NCI-H1105 treated with DMSO at 0.1 percent for 48 hours (cell line): Measurements from ENCODE around the gene IDS.
"Not testable (repeated sequence)": the region's sequence is repeated elsewhere in the genome, so short reads cannot be mapped to it uniquely, and the experiment has no call there.

Source experiments
- DNase-seq: peaks from one replicate; lab custom pipeline; 2025; lab: John Stamatoyannopoulos, UW

Gene IDS

DNA sequence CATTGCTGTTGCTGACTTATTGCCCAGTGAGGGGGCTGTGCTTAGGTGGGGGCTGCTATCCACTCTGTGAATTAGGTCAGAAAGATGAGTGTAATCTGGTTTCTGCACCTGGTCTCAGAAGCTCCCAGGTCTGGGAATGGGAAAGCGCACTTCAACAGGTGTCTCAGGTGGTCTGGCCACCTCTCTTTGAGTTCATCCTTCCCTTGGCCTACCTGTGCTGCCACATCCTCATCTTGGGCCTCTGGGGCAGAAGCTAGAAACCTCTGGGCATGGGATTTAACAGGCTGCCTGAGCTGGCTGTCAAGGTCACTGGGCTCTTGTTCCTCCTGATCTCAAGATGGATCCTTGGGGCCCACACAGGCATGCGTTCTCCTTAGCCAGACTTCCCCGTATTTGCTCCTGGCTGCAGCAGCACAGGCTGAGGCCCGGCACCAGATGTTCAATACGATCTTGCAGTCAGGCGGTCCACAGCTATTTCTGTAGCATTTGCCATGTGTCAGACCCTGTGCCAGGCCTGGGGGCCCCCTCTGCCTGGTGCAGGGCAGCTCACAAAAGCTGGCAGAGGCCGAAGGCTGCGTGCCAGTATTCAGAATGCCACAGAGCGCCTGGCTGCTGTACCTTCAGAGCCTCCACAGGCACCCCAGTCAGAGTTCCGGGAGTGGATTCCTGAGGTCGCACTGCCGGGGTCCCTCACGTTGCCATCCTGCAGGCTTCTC, 21.4 kb upstream of the IDS start:
- DNase-seq: not testable (repeated sequence)

DNA sequence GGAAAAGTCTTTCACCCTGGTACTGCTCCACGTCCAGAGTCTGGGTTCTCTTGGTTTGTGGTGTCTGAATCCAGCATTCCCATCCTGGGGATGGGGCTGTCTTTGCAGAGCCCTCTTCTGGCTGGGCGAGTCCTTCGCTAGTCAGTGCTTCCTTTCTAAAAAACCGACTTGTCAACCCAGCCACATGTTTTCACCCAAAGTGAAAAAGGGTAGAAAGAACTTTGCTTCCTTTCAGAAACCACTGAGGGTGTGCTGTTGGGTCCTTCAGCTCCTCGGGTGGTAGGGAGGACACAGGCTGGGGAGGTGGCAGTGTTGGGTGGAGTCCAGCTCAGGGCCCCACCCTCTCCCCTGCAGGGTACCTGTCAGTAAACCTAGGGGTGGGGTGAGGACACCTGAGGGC, 20.8 kb upstream of the IDS start:
- DNase-seq: peak; percentile 16

DNA sequence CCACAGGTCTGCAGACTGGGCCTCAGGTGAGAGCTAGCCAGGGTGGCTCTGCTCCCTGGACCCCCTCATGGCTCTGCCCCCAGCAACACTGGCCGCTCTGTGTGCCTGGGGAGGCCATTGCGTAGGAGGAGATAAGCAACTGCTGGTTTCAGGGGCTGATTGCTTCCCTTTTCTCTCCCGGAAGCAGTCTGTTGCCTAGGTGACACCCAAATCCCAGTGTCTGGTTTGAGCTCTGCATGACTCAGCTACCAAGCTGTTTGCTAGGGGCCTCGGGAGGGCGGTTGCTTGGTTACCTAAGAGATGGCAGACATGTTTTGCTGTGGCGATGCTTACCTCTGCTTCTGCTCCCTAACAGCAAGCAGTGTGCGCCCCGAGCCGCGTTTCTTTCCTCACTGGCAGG, 20.3 kb upstream of the IDS start:
- peak; percentile 70 for DNase-seq

DNA sequence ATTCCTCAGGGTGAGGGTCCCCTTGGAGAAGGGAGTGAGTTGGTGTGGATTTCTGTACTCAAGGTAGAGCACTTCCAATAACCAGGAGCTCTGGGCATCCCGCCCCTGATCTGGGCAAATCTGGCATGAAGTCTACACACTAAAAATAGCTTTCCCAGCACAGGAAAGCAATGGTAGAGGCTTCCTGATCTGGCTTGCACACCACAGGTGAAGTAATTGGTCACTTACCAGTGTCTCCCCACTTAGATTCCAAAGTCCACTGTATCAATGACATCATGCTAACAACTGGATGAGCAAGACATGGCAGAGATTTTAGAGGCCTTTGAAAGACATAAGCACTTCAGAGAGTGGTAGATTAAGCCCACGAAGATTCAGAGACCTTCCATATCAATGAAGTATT, 17.8 kb upstream of the IDS start:
- DNase-seq: no peak

DNA sequence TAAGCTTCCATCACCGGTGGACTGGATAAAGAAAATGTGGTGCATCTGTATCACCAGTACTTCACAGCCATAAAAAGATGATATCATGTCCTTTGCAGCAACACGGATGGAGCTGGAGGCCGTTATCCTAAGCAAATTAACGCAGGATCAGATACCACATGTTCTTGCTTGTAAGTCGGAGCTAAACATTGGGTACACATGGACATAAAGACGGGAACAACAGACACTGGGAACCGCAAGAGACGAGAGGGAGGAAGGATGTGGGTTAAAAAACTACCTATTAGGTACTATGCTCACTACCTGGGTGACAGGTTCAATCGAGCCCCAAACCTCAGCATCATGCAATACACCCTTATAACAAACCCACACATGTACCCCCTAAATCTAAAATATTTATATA, 16.3 kb upstream of the IDS start:
- DNase-seq: no peak

DNA sequence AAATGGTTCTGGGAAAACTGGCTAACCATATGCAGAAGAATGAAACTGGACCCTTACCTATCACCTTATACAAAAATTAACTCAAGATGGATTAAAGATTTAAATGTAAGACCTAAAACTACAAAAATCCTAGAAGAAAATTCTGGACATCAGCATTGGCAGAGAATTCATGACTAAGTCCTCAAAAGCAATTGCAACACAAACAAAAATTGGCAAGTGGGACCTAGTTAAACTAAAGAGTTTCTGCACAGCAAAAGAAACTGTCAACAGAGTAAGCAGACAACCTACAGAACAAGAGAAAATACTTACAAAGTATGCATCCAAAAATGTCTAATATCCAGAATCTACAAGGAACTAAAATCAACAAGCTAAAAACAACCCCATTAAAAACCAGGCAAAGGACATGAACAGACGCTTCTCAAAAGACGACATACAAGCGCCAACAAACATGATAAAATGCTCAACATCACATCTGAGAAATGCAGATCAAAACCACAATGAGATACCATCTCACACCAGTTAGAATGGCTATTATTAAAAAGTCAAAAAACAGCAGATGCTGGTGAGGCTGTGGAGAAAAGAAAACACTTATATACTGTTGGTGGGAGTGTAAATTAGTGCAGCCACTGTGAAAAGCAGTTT, 15.7 kb upstream of the IDS start:
- DNase-seq: not testable (repeated sequence)

DNA sequence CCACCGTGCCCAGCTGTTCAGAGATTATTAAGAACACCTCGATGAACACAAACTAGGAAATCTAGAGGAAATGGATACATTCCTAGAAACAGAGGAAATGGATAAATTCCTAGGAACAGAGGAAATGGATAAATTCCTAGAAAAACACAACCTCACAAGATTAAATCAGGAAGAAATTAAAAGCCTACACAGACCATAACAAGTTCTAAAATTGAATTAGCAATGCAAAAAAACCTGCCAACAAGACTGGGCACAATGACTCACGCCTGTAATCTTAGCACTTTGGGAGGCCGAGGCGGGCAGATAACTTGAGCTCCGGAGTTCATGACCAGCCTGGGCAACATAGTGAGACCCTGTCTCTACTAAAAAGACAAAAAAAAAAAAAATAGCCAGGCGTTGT, 13.1 kb upstream of the IDS start:
- DNase-seq: no peak

DNA sequence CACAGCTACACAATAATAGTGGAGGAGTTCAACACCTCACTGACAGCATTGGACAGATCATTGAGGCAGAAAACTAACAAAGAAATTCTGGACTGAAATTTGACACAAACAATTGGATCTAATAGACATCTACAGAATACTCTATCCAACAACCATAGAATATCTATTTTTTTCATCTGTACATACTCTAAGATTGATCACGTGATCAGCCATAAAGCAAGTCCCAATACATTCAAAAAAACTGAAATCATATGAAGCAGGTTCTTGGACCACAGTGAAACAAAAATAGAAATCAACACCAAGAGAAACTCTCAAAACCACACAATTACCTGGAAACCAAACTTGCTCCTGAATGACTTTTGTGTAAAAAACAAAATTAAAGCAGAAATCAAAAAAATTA, 12.2 kb upstream of the IDS start:
- no peak for DNase-seq

DNA sequence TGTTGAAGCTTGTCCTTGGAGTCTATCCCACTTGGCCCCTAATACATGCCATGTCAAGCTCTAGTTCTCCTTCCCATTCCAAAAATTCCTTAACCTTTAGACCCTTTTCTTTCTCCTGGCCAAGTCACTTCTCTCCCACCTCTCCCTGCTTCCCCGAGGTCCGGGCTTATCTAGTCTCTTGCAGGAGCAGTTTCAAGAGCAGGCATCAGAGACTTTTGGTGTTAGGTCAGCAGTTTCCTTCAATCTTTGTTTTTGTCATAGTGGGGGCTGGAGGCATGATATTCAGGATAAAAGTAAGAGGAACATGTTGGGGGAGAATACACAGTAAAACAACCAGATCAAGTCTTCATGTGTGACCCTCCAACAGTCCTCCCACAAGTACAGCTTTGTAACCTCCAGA, 11.5 kb upstream of the IDS start:
- DNase-seq: no peak

DNA sequence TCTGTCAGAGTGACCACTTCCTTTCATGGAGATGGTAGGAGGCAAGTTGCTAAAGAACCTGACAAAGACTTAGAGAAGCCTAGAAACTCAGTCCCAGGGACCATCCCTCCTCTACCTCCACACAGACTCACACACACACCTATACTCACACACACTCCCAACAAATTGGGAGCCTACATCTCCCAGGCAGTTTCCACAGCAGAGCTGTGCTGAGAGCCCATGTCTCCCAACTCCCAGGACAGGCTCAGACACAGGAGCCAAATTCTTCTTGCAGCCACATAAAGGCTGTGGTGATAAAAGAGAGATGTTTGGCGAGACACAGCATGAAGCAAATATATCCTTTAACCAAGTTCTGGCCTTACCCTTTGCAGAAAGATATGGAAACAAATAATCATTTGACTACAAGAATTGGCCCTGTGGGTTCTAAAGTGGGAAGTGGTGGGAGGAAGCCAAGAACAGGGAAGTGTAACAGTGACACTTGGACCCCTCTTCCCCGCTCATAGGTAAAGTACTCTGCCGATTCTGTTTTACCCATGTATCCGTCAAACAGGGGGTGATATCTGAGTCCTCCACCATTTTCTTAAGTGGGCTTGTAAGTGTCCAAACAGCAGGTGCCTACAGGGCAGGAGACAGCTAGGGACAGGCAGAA, 11.0 kb upstream of the IDS start:
- no peak for DNase-seq

DNA sequence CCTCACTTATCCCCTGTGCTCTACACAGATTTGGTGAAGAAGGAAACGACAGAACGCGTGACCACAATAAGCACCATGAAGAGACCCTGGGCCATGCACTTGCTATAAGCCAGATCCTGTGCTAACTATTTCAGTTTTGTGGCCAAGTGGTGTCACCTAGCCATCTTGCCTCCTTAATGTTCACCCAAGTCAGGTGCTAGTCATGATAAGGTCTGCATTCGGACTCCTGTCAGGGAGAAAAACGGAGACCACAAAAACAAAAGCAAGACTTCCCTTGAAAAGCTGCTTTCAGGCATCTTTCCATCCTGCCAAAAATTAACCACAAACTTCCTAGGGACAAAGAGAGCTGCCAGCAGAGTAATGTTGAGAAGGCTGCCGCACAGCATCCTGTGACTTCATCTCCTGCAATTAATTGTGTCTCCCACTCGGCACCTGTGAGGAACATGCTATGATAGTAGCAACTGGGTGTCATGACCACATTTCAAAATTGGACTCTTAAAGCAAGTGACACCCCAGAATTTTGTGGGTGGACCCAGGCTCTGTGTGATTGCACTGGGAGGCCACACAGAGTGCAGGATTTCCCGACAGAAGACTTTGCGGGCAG, 8.8 kb upstream of the IDS start:
- DNase-seq: no peak

DNA sequence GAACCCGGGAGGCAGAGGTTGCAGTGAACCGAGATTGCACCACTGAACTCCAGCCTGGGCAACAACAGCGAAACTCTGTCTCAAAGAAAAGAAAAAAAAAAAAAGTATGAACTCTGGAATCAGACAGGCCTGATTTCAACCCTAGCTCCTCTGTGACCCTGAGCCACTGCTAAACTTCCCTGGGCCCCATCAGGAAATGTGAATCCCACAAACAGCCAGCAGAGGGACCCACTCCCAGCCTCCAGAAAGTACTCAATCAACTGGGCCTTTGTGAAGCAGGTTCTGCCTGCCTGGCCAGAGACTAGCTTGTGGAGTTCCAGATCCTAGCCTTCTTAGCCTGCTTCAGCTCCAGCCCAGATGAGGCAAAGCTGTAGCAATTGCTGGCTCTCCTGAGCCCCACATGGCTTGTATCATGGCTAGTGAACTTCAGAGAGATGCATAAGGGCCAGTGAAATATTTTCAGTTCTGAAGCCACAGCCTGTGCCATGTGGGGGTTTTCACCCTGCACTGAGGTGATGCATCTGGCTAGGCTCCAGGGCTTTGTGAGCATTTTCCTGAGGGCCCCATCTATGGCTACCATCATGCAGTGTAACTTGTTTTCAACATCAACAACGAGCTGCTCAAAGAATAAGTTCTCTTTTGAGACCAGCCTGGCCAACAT, 7.2 kb upstream of the IDS start:
- peak; percentile 39 for DNase-seq

DNA sequence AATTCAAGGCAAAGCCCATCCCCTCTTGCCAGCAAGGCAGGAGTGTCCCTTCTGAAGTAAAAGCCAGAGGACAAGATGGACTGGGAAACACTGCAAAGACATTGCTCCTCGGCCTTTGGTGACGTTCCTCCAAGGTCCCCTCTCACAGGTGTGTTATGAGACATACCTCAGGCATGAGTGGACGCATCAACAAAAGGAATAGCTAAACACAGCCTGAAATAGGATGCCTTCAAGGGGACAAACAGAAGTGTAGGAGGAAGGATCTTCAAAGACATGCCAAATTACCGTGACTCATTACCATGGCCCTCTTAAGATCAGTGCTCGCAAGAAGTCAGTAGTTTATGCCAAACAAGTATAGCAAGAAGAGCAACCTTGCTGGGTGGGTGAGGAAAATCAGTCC, 6.0 kb upstream of the IDS start:
- no peak for DNase-seq

DNA sequence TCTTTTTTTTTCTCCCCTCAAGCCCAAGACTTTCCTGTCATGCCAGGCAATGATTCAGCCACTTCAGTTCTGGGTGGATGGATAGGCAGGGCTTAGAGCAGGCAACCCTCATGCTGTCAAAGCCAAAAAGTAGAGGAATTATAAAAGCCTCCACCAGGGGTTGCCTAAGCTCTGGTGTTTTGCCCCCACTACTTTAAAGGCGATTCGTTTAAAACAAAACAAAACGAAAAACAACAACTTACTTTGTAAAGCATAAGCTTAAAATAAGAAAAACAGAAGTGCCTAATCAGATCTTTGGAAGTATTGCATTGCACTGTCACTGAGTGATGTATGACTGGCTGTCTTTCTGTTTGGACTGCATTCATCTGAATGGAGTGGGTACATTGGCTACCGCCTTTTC, 5.3 kb upstream of the IDS start:
- DNase-seq: no peak

DNA sequence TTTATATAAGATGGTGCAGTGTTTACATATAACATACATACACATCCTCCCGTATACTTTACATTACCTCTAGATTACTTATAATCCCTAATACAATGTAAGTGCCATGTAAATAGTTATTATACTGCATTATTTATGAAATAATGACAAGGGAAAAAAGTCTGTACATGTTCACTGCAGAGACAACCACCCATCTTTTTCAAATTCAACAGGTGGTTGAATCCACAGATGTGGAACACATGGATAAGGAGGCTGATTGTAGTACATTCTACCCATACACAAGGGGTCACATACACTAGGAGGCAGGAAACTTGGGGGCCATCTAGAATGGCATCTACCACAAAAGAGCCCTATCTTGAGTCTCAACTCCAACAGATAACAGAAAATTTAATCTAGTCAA, 3.4 kb upstream of the IDS start:
- no peak for DNase-seq

DNA sequence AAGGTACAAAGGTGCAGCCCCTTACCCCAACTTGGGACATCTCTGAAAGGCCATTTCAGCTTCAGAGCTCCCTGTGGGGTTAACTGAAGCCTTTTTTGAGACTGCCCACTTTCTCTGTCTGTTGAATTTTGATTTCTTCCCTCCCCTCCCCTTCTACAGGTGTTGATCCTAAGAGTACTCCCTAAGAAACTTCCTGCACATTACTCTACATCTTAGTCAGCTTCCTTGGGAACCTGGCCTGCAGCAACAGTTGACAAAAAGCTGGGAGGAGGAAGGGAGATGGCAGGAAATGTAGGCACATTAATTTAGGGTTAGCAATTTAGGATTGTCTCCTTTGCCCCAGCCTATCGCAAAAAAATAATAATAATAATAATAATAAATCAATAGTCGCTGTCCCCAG, 1.2 kb upstream of the IDS start:
- no peak for DNase-seq

DNA sequence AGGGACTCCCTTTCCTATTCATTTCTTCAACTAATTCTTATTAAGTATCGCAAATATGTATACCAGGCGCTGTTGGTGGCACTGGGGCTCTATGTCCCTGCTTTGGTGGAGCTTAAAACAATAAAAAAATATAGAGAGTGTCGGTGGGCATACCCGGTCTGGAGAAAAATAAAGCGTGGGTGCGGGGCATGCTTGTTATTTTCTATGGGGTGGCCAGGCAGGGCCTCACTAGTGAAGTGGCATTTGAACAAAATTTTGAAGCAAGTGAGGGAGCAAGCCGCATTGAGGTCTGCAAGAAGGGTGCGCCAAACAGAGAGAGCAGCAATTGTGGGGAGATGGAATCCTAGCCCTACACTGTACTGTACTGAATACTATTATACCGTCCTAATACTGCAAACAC, 565 bp upstream of the IDS start:
- no peak for DNase-seq

DNA sequence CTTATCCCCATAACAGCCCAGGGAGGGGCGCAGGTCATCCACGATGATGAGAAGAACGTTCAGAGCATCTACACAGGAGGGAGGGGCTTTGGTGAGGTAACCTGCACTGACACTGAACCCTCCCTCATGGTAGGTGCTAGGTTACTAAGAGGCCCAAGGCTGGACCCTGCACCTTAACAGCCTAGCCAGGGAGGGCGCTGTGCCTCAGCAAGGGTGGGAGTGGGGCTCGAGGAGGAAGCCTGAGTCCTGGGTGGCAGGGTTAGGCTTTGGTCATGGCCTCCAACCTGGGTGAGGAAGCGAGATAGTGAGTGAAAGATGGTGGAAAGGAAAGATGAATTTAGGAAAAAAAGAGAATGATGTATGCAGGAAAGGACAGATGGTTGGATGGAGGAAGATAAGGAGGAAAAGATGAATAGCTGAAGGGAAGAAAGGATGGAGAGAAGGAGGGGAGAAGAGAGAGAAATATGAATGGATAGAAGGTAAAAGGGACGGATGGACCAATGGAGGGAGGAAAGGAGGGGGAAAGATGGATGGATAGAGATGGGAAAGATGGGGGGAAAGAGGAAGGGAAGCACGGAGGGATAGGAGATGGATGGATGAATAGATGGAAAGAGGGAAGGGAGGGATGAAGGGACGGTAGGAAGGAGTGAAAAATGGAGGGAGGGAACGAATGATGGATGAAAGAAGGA, 736 bp downstream of the IDS start:
- peak; percentile 36 for DNase-seq

DNA sequence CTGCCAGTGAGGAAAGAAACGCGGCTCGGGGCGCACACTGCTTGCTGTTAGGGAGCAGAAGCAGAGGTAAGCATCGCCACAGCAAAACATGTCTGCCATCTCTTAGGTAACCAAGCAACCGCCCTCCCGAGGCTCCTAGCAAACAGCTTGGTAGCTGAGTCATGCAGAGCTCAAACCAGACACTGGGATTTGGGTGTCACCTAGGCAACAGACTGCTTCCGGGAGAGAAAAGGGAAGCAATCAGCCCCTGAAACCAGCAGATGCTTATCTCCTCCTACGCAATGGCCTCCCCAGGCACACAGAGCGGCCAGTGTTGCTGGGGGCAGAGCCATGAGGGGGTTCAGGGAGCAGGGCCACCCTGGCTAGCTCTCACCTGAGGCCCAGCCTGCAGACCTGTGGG, 1.7 kb downstream of the IDS start:
- not testable (repeated sequence) for DNase-seq

DNA sequence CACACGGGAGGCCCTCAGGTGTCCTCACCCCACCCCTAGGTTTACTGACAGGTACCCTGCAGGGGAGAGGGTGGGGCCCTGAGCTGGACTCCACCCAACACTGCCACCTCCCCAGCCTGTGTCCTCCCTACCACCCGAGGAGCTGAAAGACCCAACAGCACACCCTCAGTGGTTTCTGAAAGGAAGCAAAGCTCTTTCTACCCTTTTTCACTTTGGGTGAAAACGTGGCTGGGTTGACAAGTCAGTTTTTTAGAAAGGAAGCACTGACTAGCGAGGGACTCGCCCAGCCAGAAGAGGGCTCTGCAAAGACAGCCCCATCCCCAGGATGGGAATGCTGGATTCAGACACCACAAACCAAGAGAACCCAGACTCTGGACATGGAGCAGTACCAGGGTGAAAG, 2.2 kb downstream of the IDS start:
- not testable (repeated sequence) for DNase-seq

DNA sequence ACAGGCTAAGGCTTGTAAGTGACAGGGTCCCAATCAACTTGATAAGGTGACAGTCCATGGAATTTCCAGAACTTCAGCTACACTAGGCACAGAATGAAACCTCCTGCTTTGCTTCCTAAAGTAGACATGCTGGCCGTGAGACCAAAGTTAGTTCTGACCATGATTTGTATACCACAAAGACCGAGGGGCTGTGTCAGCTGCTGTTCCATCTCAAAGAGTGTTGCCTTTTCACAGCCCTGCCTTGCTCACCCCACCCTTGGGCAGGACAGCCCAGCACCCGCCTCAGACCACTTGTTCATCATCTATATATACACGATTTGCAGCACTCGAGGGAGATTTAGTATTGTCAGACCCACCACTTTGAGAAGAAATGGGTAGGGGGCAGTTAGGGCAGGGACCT, 5.3 kb downstream of the IDS start:
- DNase-seq: no peak

DNA sequence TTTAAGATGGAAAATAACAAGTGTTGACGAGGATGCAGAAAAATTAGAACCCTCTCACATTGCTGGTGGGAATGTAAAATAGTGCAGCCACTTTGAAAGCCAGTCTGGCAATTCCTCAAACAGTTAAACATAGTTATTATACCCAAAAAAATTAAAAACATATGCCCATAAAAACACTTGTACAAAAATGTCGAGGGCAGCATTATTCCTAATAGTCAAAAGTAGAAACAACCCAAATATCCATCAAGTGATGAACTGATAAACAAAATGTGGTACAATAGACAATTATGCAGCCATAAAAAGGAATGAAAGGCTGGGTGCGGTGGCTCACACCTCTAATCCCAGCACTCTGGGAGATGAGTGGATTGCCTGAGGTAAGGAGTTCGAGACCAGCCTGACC, 6.3 kb downstream of the IDS start:
- no peak for DNase-seq
